Stimulated activated naive CD8-positive, alpha-beta T cell treated with anti-CD3 and anti-CD28 coated beads, Interleukin-15, amount 100 ng/mL, for 72 hours (primary cell): ENCODE results near the gene UGT8.
"Not testable (repeated sequence)": the region's sequence is repeated elsewhere in the genome, so short reads cannot be mapped to it uniquely, and the experiment has no call there.

ENCODE experiments used
- ATAC-seq: fragments of 150-1000 bp; cut with Tn5 transposase; 2 replicates; pipeline ENCODE4 v1.10.0; 2021; ENCODE audit warnings: mild to moderate bottlenecking, moderate library complexity
- DNase-seq, 2 donors: peaks; one replicate each; pipeline ENCODE4 v3.0.0; 2021 to 2022
- H3K27ac Mint-ChIP-seq, 2 donors: one replicate each; pipeline ENCODE4 v1.8.0; 2022; ENCODE audit warnings: mild to moderate bottlenecking in 2 of 2, mixed read lengths in 2 of 2, moderate library complexity in 2 of 2
- H3K27me3 Mint-ChIP-seq: one replicate; pipeline ENCODE4 v1.8.0; 2022; ENCODE audit warnings: mixed read lengths
- H3K4me1 Mint-ChIP-seq: one replicate; pipeline ENCODE4 v1.8.0; 2022; ENCODE audit warnings: mild to moderate bottlenecking, mixed read lengths
- H3K4me3 Mint-ChIP-seq, 2 donors: one replicate each; pipeline ENCODE4 v1.8.0; 2022; ENCODE audit warnings: mild to moderate bottlenecking in 2 of 2, mixed read lengths in 2 of 2, moderate library complexity in 1 of 2
- H3K9me3 Mint-ChIP-seq, 2 donors: one replicate each; pipeline ENCODE4 v1.8.0; 2022; ENCODE audit warnings: mixed read lengths in 2 of 2

The UGT8 gene, protein sequence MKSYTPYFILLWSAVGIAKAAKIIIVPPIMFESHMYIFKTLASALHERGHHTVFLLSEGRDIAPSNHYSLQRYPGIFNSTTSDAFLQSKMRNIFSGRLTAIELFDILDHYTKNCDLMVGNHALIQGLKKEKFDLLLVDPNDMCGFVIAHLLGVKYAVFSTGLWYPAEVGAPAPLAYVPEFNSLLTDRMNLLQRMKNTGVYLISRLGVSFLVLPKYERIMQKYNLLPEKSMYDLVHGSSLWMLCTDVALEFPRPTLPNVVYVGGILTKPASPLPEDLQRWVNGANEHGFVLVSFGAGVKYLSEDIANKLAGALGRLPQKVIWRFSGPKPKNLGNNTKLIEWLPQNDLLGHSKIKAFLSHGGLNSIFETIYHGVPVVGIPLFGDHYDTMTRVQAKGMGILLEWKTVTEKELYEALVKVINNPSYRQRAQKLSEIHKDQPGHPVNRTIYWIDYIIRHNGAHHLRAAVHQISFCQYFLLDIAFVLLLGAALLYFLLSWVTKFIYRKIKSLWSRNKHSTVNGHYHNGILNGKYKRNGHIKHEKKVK

GRCh38 chr4:114598191-114599121 is at the start of gene UGT8:
Gene UGT8 (plus strand): TSS chr4:114598807. CDS start chr4:114622881, 24,074 bp downstream.
- peak within 1 kb of the TSS; percentile 76 to 83 for H3K4me3 Mint-ChIP-seq
- H3K4me1 Mint-ChIP-seq = peaks cover 20% of the 10 kb centered on the region
- H3K27ac Mint-ChIP-seq = no peak within 1 kb of the TSS
- DNase-seq (peak; percentile 26 to 41), ATAC-seq (peak; percentile 72)
- H3K27me3 Mint-ChIP-seq = peaks cover 56% of the 10 kb centered on the region
- no peaks in the 10 kb centered on the region for H3K9me3 Mint-ChIP-seq

DNA sequence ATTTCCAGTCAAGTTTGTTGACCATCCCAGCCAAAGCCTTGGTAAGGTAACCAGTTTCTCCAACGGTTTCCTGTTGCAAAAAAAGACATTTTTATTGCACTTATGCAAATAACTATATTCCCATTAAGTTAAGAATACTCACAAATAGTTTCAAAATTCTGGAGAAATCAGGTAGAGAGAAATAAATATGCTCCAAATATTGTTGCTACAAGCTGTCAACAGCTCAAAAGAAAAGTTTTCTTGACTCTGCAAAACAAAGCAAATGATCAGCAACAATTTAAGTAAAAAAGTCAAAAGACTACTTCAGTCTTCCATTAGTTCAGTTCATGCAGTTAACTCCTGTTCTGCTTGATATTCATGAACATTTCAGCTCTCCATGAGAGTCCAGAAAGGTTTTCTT is 49.0 kb upstream of the UGT8 start:
- no peak for DNase-seq
- H3K4me1 Mint-ChIP-seq = no peaks in the 10 kb centered on the region
- H3K27ac Mint-ChIP-seq = no peak overlapping the region
- H3K9me3 Mint-ChIP-seq = peaks cover 10 to 15% of the 10 kb centered on the region in 2 donors
- H3K4me3 Mint-ChIP-seq = no peak overlapping the region
- H3K27me3 Mint-ChIP-seq = no peaks in the 10 kb centered on the region
- ATAC-seq = no peak

DNA sequence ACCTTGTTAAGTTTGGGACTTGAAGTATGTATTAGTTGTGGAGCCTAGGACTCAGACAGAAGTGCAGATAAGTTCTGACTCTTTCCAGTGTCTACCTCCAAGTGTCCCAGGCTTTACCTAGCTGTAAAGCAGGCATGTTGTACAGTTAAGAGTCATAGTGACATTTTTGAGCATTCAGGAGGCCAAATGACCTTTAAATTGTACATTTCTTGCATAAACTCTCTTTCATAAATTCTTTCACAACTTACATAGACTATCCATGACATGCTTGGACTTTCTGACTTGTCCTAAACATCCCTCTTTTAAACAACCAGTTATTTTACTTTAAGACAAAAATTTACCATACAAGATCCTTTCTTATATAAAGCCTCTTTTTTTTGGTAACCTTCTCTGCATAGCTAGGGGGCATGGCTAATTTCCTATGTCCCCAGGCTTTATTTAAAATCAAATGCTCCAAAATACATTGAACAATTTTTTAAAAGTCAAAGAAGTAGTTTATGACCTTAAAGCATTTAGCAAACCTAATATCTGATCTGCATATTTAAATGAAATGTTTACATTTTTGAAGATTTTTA is 40.1 kb upstream of the UGT8 start:
- Mint-ChIP-seq H3K4me1 (no peaks in the 10 kb centered on the region), H3K27me3 (no peaks in the 10 kb centered on the region), H3K4me3 (no peak overlapping the region), H3K9me3 (peaks cover 12 to 13% of the 10 kb centered on the region in 2 donors), H3K27ac (no peak overlapping the region)
- DNase-seq = no peak
- ATAC-seq = no peak

DNA sequence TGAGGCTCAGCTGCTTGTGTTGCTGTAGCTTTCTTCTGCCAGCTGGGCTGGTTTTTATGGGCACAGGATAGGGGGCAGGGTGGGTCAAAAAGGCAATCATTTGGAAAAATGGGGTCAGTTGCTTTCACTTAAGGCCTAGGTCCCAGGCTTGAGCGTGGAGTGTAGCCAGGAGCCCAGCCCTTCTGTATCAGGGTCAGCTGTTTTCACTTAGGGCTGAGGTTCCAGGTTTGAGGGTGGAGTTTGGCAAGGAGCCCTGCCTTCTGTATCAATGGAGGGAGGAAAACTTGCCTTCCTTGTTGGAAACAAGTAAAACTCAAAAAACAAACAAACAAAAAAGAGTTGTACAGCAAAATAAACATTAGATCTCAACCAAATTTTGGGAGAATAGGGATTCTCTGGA is 37.0 kb upstream of the UGT8 start:
- Mint-ChIP-seq H3K27me3 (no peaks in the 10 kb centered on the region), H3K27ac (no peak overlapping the region), H3K9me3 (peaks cover 5 to 8% of the 10 kb centered on the region in 2 donors), H3K4me1 (no peaks in the 10 kb centered on the region), H3K4me3 (no peak overlapping the region)
- DNase-seq (no peak), ATAC-seq (no peak)

GRCh38 chr4:114562176-114562904 is 36.3 kb upstream of the UGT8 start:
- DNase-seq = no peak
- no peak overlapping the region for H3K4me3 Mint-ChIP-seq
- no peaks in the 10 kb centered on the region for H3K27me3 Mint-ChIP-seq
- ATAC-seq = no peak
- peaks cover 5 to 8% of the 10 kb centered on the region in 2 donors for H3K9me3 Mint-ChIP-seq
- H3K27ac Mint-ChIP-seq = no peak overlapping the region
- no peaks in the 10 kb centered on the region for H3K4me1 Mint-ChIP-seq

DNA sequence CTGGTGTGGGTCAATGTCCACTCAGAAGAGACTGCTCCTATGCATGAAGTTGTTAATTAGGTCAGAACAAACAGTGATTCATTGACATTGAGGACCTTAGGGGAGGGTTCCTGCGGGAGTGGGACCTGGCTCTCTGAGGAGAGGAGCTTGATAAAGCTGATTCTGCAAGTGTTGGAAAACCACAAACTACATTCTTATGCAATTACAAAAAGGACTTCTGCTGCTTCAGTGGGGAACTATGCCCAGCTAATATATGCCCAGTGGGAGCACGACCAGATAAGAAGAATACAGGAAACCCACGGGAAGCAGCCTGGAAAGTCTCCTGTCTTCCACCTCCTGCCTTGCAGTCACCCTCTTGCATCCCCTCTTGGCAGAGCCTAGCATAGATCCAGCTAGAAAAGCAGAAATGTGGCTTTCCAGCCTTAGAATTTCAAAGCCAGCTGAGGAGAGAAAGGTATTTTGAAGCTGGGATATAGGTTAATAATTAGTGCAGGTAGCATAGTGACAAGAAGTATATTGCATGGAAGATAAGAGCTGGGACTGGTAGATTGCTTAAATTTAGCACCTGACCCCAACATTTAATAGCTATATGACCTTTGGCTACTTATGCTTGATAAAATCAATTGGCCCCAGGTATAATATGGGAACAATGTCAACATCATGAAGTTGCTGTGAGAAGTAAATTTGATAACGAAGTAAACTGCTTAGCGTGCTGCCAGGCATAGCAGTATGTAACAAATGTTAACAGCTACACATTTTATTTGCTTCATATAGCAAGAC is 34.9 kb upstream of the UGT8 start:
- no peak overlapping the region for H3K4me3 Mint-ChIP-seq
- DNase-seq (no peak), ATAC-seq (no peak)
- H3K9me3 Mint-ChIP-seq = no peaks in the 10 kb centered on the region
- H3K4me1 Mint-ChIP-seq = no peaks in the 10 kb centered on the region
- H3K27ac Mint-ChIP-seq = peak overlapping the region in 1 of 2 donors; percentile 27
- no peaks in the 10 kb centered on the region for H3K27me3 Mint-ChIP-seq

GRCh38 chr4:114577386-114577785 is 21.2 kb upstream of the UGT8 start:
- no peak for ATAC-seq
- Mint-ChIP-seq H3K4me3 (no peak overlapping the region), H3K4me1 (no peaks in the 10 kb centered on the region), H3K27me3 (peaks cover 13% of the 10 kb centered on the region), H3K27ac (no peak overlapping the region), H3K9me3 (peaks cover 8 to 23% of the 10 kb centered on the region in 2 donors)
- no peak for DNase-seq

- H3K9me3 Mint-ChIP-seq = peaks cover 8 to 16% of the 10 kb centered on the region in 2 donors
- no peaks in the 10 kb centered on the region for H3K4me1 Mint-ChIP-seq
- no peak overlapping the region for H3K4me3 Mint-ChIP-seq
- DNase-seq (no peak), ATAC-seq (no peak)
- H3K27me3 Mint-ChIP-seq = peaks cover 6% of the 10 kb centered on the region
- H3K27ac Mint-ChIP-seq = no peak overlapping the region
Measured at GRCh38 chr4:114582621-114583020, 16.0 kb upstream of the UGT8 start.

GRCh38 chr4:114588305-114588704 is 10.3 kb upstream of the UGT8 start:
- ATAC-seq = no peak
- peaks cover 8% of the 10 kb centered on the region for H3K27me3 Mint-ChIP-seq
- H3K4me1 Mint-ChIP-seq = no peaks in the 10 kb centered on the region
- no peak for DNase-seq
- no peak overlapping the region for H3K27ac Mint-ChIP-seq
- H3K9me3 Mint-ChIP-seq = no peaks in the 10 kb centered on the region
- no peak overlapping the region for H3K4me3 Mint-ChIP-seq

DNA sequence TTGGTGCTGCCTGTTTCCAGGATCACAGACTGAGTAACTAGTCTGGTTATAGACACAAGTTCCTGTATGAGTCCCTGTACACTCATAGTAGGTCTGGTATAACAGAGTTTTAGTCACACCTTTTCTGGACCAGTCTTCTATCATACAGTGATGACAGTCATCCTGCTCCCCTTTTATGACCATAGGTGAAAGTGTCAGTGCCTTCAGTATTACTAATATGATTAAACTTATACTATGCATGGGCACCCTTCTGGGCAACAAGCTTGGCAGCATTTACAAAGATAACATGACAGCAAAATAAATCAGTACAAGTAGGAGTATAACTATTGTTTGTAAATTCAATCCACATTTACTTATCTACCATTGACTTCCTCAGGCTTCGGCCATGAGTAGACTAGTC is 8.2 kb upstream of the UGT8 start:
- H3K4me3 Mint-ChIP-seq, DNase-seq, H3K27ac Mint-ChIP-seq, H3K9me3 Mint-ChIP-seq, H3K4me1 Mint-ChIP-seq, ATAC-seq: not testable (repeated sequence)
- H3K27me3 Mint-ChIP-seq = peaks cover 29% of the 10 kb centered on the region

DNA sequence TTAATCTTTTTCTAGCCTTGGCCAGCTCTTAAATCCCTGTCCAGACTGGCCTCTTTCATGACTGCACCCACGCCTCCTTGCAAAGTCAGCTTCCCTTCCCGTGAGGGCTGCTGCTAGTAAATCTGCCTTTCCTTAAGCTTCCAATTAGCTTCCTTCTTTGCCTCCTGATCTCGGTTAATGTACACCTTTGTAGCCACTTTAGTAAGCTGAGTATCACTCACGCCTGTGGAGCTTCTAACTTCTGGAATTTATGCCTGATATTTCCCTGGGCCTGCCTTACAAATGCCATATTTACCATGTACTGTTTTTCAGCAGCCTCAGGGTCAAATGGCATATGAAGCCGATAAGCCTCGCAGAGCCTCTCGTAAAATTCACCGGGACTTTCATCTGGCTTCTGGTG is 5.1 kb upstream of the UGT8 start:
- Mint-ChIP-seq H3K27ac (no peak overlapping the region), H3K9me3 (no peaks in the 10 kb centered on the region)
- ATAC-seq = no peak

GRCh38 chr4:114595207-114595606 is 3.4 kb upstream of the UGT8 start:
- H3K27me3 Mint-ChIP-seq = peaks cover 56% of the 10 kb centered on the region
- H3K27ac Mint-ChIP-seq = peak overlapping the region in 1 of 2 donors; percentile 71
- no peak overlapping the region for H3K4me3 Mint-ChIP-seq
- H3K9me3 Mint-ChIP-seq = no peaks in the 10 kb centered on the region
- no peak for ATAC-seq
- peaks cover 20% of the 10 kb centered on the region for H3K4me1 Mint-ChIP-seq
- no peak for DNase-seq

More for the DNA sequence above, 5.1 kb upstream of the UGT8 start:
- no peak for DNase-seq
- H3K27me3 Mint-ChIP-seq = peaks cover 46% of the 10 kb centered on the region
- no peak overlapping the region for H3K4me3 Mint-ChIP-seq
- H3K4me1 Mint-ChIP-seq = peaks cover 5% of the 10 kb centered on the region

- H3K9me3 Mint-ChIP-seq = no peaks in the 10 kb centered on the region
- H3K4me1 Mint-ChIP-seq = peaks cover 20% of the 10 kb centered on the region
- ATAC-seq (no peak), DNase-seq (no peak)
- H3K4me3 Mint-ChIP-seq = no peak overlapping the region
- no peak overlapping the region for H3K27ac Mint-ChIP-seq
- H3K27me3 Mint-ChIP-seq = peaks cover 61% of the 10 kb centered on the region
Measured at GRCh38 chr4:114595921-114596320, 2.7 kb upstream of the UGT8 start.

DNA sequence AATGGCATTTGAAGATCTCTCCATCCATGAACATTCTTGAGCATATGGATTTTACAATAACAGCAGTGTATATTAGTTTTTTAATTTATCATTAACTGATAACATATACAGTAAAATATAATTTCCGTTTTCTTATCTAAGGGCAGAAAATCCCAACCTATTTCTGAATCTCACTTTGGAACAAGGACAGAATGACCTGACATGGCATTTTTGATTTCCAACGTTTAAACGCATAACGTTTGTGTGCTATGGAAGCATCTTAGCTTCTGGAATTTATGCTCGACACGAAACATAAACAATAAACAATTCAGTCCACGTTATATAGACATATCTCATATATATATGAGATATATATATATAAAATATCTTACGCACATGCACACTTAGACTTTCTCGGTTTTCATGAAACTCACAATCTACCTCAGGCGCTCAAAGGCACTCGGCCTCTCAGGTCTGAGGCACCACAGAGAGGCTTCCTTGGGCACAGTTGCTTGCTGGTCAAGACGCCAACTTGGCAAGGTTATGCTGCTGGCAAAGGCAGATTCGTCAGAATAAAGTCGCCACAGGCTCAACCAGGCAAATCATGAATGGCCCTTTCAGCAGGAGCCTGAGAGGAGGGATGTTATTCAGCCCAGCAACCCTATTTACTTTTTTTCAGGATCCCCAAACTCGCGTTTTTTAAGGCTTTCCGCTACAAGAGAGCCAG is 1.0 kb upstream of the UGT8 start:
- DNase-seq = no peak
- Mint-ChIP-seq H3K4me1 (peaks cover 20% of the 10 kb centered on the region), H3K4me3 (peak overlapping the region; percentile 62 to 73), H3K9me3 (no peaks in the 10 kb centered on the region), H3K27ac (no peak overlapping the region), H3K27me3 (peaks cover 61% of the 10 kb centered on the region)
- no peak for ATAC-seq
